Thyroid gland (tissue), 4 donors: Measurements from ENCODE around the gene PCGF3. TPM values are rescaled to one million over a fixed set of nuclear protein-coding genes. Genes with fewer than 3 reads are reported as not detected.

Source experiments
- DNase-seq, 2 donors: peaks; one replicate each; pipeline ENCODE4 v3.0.0-alpha.2; 2019
- H3K27ac ChIP-seq, 3 donors: fragments of 200-600 bp; sonication (generic); 1 replicate in 2 of 3; 2 replicates in 1 of 3; pipeline ENCODE4 v1.5.1; 2016 to 2019; ENCODE audit warnings: mild to moderate bottlenecking in 1 of 3, moderate library complexity in 1 of 3
- H3K27me3 ChIP-seq: fragments of 200-600 bp; sonication (generic); one replicate; pipeline ENCODE4 v1.5.1; 2019
- H3K36me3 ChIP-seq, 2 donors: fragments of 200-600 bp; sonication (generic); one replicate each; pipeline ENCODE4 v1.5.1; 2016 to 2019
- H3K4me1 ChIP-seq, 2 donors: fragments of 200-600 bp; sonication (generic); one replicate each; pipeline ENCODE4 v1.5.1; 2017 to 2019
- H3K4me3 ChIP-seq, 3 donors: fragments of 200-600 bp; sonication (generic); replicated peaks in 1 of 3; 1 replicate in 2 of 3; 2 replicates in 1 of 3; pipeline ENCODE4 v1.5.1; 2016; ENCODE audit warnings: mild to moderate bottlenecking in 1 of 3
- H3K9me3 ChIP-seq: fragments of 200-600 bp; sonication (generic); one replicate; pipeline ENCODE4 v1.5.1; 2017
- POLR2A ChIP-seq, 2 donors: fragments of 450-650 bp; IDR thresholded peaks; one replicate each; pipeline ENCODE4 v1.6.1; 2017; ENCODE audit warnings: antibody characterized with exemption in 2 of 2, mild to moderate bottlenecking in 2 of 2, moderate library complexity in 1 of 2
- WGBS, 2 donors: methylation state at CpG; one replicate each; pipeline ENCODE4 v1.1.5; 2017; 5-methylcytosine and 5-hydroxymethylcytosine counted together
- intact Hi-C: fragments of 100-400 bp; cut with DNase I; formaldehyde crosslinking; loops from one replicate; pipeline ENCODE4 v1.15.1; 2023
- total RNA-seq, 4 donors: library from RNA; depleted of rRNA; stranded (reverse); fragments of >200 nt; gene quantifications; one replicate each; pipeline ENCODE4 v1.2.3, GENCODE V29; 2016
- TF ChIP-seq, protein P1 (sequence below), 6 experiments: fragments of 200-600 bp in 3 of 6; fragments of 450-650 bp in 3 of 6; sonication (generic) in 3 of 6; IDR thresholded peaks; one replicate each; pipeline ENCODE4 v1.5.1; 2016 to 2019; ENCODE audit warnings: antibody characterized with exemption in 6 of 6, mild to moderate bottlenecking in 2 of 6, inconsistent platforms in 1 of 6, moderate library complexity in 1 of 6

PCGF3 gene
- total RNA-seq, 4 donors from 2014 or later: 41.4 to 60.0 (median 50.2) TPM

GRCh38 chr4:720111-720860 lies 14.7 kb downstream of the PCGF3 start:
- 95% methylated on average over 53 to 56 of the region's 59 CpGs for WGBS, 2 donors
- H3K4me1 ChIP-seq: no peaks in the 10 kb centered on the region
- no peak for DNase-seq
- H3K27me3 ChIP-seq: no peaks in the 10 kb centered on the region
- TF ChIP-seq POLR2A (IDR thresholded peaks at IDR 0.05): no peak
- TF ChIP-seq, protein P1, sequence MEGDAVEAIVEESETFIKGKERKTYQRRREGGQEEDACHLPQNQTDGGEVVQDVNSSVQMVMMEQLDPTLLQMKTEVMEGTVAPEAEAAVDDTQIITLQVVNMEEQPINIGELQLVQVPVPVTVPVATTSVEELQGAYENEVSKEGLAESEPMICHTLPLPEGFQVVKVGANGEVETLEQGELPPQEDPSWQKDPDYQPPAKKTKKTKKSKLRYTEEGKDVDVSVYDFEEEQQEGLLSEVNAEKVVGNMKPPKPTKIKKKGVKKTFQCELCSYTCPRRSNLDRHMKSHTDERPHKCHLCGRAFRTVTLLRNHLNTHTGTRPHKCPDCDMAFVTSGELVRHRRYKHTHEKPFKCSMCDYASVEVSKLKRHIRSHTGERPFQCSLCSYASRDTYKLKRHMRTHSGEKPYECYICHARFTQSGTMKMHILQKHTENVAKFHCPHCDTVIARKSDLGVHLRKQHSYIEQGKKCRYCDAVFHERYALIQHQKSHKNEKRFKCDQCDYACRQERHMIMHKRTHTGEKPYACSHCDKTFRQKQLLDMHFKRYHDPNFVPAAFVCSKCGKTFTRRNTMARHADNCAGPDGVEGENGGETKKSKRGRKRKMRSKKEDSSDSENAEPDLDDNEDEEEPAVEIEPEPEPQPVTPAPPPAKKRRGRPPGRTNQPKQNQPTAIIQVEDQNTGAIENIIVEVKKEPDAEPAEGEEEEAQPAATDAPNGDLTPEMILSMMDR (IDR thresholded peaks at IDR 0.05): no peak
- intact Hi-C loops: no loop called here
- H3K36me3 ChIP-seq: no peaks in the 10 kb centered on the region
- H3K27ac ChIP-seq: no peak overlapping the region
- H3K4me3 ChIP-seq: no peak overlapping the region
- no peaks in the 10 kb centered on the region for H3K9me3 ChIP-seq

DNA sequence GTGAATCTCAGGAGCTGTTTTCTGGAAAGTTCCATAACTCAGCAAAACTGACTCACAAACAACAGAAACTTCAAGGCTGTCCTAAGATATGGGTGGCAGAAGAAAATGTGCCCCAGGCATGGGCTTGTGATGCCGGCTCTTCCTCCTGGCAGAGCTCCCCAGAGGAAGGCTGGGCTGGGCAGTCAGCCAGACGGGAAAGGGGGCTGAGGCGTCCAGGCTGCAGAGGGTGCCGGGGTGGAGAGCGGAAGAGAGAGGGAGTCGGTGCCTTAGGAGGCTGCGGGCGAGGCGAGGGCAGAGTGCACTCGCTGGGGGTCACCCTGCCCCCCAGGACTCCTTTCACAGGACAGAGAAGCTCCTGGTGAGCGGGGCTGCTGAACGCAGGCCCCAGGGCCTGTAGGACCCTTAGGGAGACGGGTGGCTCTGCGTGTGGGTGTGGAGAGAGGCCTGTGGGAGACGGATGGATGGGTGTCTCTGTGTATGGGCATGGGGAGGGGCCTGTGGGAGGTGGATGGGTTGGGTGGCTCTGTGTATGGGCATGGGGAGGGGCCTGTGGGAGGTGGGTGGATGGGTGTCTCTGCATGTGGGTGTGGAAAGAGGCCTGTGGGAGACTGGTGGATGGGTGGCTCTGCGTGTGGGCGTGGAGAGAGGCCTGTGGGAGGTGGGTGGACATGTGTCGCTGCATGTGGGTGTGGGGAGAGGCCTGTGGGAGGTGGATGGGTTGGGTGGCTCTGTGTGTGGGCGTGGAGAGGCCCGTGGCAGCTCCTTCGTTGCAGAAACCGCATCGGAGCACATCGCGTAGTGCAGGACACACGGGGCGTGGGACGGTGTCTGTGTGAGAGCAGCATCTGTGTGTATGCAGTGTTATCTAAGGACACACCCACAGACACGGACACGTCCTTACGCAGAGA lies 15.9 kb downstream of the PCGF3 start:
- DNase-seq: no peak
- 75 to 78% methylated on average over 31 of the region's 31 CpGs for WGBS, 2 donors
- H3K4me1 ChIP-seq: no peaks in the 10 kb centered on the region
- no peak overlapping the region for H3K27ac ChIP-seq
- no peak overlapping the region for H3K4me3 ChIP-seq
- intact Hi-C loops: no loop called here
- H3K27me3 ChIP-seq: no peaks in the 10 kb centered on the region
- H3K9me3 ChIP-seq: no peaks in the 10 kb centered on the region
- TF ChIP-seq POLR2A (IDR thresholded peaks at IDR 0.05): no peak
- TF ChIP-seq, protein P1 (IDR thresholded peaks at IDR 0.05): no peak
- H3K36me3 ChIP-seq: no peaks in the 10 kb centered on the region

DNA sequence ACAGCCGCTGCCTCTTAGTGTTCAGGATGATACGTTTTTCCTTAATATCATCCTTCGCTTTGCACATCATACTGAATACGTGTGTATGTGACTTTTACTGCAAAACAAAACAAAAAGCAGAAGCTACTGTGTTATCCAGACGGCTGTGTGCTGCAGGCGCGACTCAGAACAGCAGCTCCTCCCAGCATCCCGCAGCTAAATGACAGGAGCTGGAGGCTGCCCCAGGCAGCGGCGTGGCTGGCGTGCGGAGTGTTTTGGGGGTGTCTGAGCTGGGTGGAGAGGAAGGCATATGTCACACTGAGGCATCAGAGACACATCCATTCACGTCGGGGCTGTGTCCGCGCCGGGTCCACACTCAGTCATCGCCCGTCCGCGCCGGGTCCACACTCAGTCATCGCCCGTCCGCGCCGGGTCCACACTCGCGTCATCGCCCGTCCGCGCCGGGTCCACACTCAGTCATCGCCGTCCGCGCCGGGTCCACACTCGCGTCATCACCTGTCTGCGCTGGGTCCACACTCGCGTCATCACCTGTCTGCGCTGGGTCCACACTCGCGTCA lies 16.6 kb downstream of the PCGF3 start:
- Histone ChIP-seq H3K36me3 (no peaks in the 10 kb centered on the region), H3K9me3 (no peaks in the 10 kb centered on the region), H3K27ac (no peak overlapping the region), H3K27me3 (no peaks in the 10 kb centered on the region), H3K4me1 (no peaks in the 10 kb centered on the region), H3K4me3 (no peak overlapping the region)
- 96 to 97% methylated on average over 33 to 47 of the region's 47 CpGs for WGBS, 2 donors
- intact Hi-C loops: no loop called here
- DNase-seq: no peak
- TF ChIP-seq POLR2A (IDR thresholded peaks at IDR 0.05): no peak
- TF ChIP-seq, protein P1 (IDR thresholded peaks at IDR 0.05): no peak

- Histone ChIP-seq H3K27me3 (no peaks in the 10 kb centered on the region), H3K9me3 (no peaks in the 10 kb centered on the region), H3K4me3 (no peak overlapping the region), H3K4me1 (no peaks in the 10 kb centered on the region), H3K27ac (no peak overlapping the region), H3K36me3 (no peaks in the 10 kb centered on the region)
- intact Hi-C loops: no loop called here
- DNase-seq: no peak
- 97 to 98% methylated on average over 60 to 61 of the region's 61 CpGs for WGBS, 2 donors
- no peak for TF ChIP-seq POLR2A (IDR thresholded peaks at IDR 0.05)
- TF ChIP-seq, protein P1 (IDR thresholded peaks at IDR 0.05): no peak
Observed at GRCh38 chr4:722851-723360, 17.3 kb downstream of the PCGF3 start.
